Right forelimb (tissue), 1 donor: ENCODE results near the gene DEGS2.

ENCODE experiments used
- DNase-seq: peaks from one replicate; pipeline ENCODE4 v3.0.0-alpha.2; 2018

Gene DEGS2

GRCh38 chr14:100130521-100130920 lies 28.9 kb downstream of the DEGS2 start:
- DNase-seq, result no peak

- DNase-seq, result no peak
These were observed 30.3 kb downstream of the DEGS2 start for GRCh38 chr14:100129161-100129589.

DNA sequence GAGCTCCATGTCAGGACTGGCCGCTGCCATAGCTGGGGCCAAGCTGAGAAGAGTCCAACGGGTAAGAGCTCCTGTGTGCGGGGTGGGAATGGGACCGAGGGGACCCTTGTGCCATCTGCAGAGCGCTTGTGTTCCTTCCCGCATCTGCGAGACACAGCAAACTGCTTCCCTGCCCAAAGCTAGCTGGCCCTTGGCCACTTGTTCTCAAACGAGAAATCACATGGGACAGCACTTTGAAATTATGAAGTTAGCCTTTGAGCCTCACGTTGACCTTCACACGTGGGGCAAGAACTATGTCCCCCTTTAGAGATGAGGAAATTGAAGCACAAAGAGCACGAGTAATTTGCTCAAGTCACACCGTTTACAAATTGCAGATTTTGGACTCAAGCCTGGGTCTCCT lies 30.8 kb downstream of the DEGS2 start:
- DNase-seq, result no peak

DNA sequence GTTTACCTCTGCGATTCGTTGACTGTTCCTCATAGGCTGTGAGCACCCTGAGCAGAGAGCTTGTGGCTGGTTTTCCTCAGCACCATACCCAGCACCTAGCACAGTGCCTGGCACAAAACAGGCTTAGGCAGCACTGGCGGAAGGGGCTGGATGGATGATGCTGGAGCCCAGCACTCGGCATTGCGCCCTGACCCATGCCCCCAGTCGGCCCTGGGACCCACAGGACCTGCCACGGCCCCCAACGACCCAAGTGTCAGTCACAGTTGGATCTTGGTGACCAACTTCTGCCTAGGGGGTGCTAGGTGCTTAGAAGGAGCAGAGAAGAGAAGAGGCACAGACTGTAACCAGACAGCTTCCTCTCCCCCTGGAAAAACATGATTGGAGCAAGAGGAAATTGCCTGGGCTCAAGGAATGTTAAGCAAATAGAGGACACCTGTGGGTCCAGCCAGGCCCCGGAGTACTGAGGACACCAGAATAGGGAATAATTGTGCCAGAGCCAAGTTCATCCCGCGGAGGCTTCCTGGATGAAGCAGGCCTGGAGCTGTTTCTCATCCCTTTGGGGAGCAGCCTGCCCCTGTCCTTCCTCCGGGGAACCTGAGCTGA lies 31.5 kb downstream of the DEGS2 start:
- no peak for DNase-seq

DNA sequence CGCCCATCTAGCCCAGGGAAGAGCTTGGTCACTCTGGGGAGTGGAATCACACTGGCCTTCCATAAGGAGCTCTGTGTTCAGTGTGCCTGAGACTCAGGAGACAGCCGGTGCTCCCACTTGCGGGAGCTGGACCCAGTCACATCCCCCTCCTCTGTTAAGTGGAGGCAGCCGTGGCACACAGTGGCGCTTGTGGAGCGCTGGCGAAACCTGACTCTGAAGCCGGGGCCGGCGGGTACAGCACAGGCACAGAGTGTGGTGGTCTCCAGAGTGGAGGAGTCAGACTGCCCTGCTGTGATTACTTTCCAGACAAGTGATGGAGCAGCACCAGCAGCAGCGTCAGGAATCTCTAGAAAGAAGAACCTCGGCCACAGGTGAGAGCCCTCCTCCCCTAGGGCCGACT lies 33.0 kb downstream of the DEGS2 start:
- no peak for DNase-seq

DNA sequence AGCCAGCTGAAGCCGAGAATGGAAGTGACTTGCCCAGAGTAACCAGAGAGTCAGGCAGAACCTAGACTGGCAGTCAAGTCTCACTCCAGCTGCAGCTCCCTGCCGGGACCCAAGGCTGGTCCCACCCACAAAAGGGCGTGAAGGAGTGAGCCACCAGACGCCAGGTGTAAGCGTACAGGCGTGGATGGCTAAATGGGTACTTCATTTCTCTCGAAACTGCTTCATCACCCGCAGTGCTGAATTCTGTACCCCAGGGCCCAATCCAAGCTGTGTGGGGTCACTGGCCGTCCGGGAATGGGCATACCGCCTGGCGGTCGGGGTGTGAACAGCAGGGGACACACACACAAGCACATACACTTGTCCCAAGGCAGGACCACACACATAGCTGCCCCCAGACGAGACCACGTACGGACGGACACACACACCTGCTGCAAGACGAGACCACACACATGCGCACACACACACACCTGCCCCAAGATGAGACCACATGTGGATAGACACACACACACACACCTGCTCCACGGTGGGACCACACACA lies 34.8 kb downstream of the DEGS2 start:
- no peak for DNase-seq

GRCh38 chr14:100123618-100124017 lies 35.8 kb downstream of the DEGS2 start:
- no peak for DNase-seq

GRCh38 chr14:100122481-100123223 lies 36.8 kb downstream of the DEGS2 start:
- DNase-seq, result no peak

DNA sequence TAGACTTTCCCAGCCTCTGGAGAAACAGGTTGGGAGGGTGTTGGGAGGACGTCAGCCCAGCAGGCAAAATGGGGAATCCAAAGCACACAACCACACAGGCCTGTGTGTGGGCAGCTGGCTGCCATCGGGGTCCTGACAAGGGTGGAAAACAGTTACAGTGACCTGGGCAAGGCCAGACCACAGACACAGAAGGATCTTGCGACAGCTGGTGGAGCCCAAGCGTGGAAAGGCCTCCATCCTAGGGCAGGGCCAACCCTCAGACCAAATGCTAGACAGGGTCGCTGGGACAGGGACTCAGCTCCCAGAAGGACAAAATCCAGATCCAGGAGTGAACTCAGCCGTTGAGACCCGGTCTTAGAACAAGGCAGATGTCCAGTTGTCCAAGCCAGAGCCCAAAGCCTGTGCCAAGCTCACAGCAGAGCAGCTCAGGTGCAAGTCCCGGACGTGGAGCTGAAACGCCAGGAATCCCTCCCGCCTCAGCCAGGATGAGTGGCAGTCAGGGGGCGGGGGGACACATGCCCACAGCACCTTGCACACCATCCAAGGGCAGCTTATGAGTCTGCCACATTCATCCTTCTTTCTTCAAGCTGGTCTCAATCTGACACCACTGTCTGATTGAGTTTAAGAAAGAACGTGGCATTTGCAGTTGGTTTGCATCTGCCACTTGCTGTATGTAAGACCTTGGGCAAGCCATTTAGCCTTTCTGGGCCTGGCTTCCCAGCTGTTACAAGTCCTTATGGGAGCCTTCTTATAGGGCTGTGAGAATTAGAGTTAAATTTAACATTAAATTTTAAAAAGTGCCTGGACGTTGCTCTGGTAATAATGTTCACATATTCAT lies 37.6 kb downstream of the DEGS2 start:
- no peak for DNase-seq

DNA sequence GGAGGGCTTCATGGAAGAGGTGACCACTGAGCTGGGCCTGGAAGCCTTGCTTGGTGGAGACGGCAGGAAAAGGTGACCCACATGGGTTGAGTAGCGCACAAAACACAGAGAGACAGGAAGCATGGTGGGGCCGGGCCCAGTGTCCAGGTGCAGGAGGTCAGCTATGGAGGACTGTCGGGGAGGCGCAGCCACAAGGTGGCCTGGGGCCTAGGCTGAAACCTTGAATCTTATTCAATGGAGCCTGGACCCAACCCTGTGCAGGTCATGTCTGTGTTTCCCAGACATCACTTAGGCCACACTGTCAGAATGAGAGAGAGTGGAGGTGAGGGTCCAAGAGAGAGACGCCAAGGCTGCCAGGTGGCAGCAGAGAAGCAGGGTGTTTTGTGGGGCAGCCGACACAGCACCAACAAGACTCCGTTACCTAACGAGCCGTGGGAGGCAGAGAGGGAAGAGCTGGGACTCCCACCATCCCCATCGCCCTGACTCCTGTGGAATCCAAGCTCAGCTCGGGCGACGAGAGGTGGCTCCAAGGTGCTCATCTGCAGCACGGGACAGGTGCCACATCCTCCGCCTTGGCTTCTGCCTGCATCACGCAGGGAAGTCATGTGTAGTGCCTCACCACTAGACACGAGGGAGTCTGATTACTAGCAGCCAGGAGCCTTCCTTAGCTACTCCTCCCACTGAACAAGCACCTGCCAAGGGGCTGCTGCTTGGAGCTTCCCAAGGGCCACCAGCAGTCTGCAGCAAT lies 38.7 kb downstream of the DEGS2 start:
- DNase-seq, result no peak

DNA sequence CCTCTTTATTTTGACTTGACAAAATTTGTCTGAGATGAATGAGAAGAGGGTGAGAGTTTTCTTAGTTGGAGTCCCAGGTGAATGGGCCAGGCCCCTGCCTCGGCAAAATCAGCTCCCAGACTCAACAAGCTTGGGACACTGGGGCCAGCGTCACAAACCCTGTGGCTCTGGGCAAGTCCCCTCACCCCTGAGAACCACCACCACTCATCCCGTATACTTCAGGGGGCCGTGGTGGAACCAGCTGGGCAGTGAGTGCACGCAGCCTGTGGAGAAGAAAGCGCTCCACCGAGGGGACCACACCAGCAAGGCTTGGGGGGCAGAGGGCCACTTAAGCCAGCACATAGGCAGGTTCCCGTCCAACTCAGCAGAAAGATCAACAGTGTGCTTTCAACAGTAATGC lies 40.2 kb downstream of the DEGS2 start:
- no peak for DNase-seq

DNA sequence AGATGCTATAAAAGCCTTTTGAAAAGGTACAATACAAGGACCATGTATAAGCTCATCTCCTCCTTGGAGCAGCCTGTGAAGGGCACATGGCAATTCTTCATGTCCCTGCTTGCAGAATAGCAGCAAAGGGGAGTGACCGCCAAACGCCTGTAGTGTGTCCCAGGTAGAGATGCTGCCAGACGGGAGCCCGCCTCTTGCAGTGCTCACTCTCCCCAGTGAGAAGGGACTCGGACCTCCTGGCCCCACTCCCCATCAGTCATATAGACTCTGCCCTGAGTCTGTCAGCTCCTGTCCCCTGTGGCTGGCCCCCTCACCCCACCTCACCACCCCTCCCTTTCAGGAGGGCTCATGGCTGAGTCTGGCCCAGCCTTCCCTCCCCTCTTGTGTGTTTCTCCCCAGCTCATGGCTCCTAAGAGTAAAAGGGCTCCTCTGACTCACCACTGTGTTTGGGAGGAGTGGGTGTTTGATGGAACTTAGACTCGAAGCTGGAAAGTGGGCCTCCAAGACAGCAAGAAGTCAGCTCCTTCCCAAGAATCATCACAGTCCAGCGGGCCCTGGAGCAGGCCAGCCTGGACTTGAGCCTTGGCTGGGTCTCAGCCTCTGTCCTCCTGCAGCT lies 40.9 kb downstream of the DEGS2 start:
- no peak for DNase-seq

DNA sequence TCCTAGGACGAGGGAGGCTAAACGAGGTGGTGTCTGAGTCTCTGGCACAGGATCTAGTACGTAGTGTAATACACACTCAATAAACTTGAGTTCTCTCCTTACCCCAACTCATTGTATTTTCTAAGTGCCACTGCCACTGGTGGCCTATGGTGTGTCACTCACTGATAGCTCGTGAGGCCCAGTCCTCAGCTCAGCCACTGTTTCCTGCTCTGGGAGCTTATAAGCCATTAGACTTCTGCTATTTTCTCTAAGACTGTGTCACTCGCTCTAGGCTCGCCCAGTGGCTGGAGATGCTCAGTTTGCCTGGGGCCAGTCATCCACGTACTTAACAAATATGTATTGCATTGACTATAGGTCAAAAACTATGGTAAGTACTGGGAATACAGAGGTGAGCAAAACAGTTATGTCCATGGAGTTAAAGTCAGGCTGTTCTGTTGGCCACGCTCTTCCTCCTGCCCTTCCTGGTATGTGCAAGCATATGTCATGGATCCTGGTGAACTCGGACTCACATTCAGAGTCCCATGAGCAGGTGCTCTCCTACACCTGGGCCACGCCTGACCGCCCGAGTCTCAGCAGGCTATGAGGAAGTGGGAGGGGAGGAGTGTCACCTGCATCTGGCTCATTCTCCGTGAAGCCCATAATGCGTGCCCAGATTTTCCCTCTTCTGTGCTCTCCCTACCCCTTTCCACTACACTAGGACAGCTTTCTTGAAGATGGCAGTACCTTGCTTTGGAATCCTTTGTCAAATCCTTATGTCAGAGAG lies 41.6 kb downstream of the DEGS2 start:
- DNase-seq, result no peak

- no peak for DNase-seq
These were observed 42.4 kb downstream of the DEGS2 start for GRCh38 chr14:100117026-100117425.

DNA sequence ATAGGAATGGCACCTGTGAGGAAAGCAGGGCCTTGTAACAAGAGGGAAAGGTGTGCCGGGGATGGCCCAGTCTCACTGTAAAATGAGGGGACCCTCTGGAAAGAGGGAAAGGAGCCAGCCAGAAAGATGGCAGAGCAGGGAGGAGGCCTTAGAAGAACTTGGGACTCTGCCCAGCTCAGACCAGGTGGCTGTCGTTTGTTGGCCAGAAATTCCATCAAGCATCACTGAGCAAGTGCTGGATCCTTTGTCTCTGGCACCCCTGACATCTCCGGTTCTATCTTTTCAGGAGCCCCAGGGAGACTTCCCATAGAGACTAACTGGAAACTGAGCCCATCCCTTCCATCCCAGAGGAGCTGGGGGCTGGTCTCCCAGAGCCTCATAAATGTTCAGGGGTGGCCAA lies 43.3 kb downstream of the DEGS2 start:
- no peak for DNase-seq

- DNase-seq, result no peak
These were observed 43.7 kb downstream of the DEGS2 start for GRCh38 chr14:100115726-100116125.

DNA sequence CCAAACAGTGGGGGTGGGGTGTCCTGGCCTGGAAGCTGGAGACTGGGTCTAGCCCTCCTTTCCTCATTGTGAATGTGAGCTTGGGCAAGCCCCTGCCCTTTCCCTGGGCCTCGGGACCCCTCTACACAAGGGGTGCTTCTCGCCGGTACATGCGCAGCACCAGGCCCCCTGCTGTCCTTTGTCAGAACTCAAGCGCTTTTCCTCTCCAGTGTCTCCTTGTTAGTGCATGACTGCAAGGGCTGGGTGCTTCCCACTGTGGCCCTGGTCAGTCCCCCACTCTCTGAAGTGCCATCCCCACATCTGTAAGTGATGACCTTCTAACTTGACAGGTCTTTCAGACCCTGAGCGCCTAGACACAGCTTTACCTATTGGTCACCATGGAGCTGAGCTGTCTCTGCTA lies 44.2 kb downstream of the DEGS2 start:
- no peak for DNase-seq

GRCh38 chr14:100114109-100114765 lies 45.2 kb downstream of the DEGS2 start:
- no peak for DNase-seq

- DNase-seq, result no peak
These were observed 47.3 kb downstream of the DEGS2 start for GRCh38 chr14:100111931-100112704.

GRCh38 chr14:100110816-100111215 lies 48.6 kb downstream of the DEGS2 start:
- DNase-seq, result no peak
